Mesenchymal stem cell (in vitro differentiated cells and primary cell): ENCODE measurements around the gene UBR1.

Experiments used
- DNase-seq: peaks from one replicate; pipeline ENCODE4 v3.0.0-alpha.2; 2013
- H2AFZ ChIP-seq: one replicate; pipeline ENCODE4 v1.6.1; 2013; ENCODE audit warnings: low read depth, mild to moderate bottlenecking, control low read depth, inconsistent platforms, low read length, moderate library complexity
- H2AK5ac ChIP-seq: 2 replicates; pipeline ENCODE4 v1.6.1; 2013; ENCODE audit warnings: low read length, moderate library complexity, mild to moderate bottlenecking, inconsistent platforms; ENCODE audit not compliant: severe bottlenecking
- H2BK120ac ChIP-seq: one replicate; pipeline ENCODE4 v1.6.1; 2013; ENCODE audit warnings: low read depth, mild to moderate bottlenecking, inconsistent platforms, low read length, moderate library complexity
- H2BK12ac ChIP-seq, 2 experiments: one replicate each; pipeline ENCODE4 v1.6.1; 2013; ENCODE audit warnings: inconsistent platforms in 2 of 2, low read length in 2 of 2, mild to moderate bottlenecking in 2 of 2, moderate library complexity in 2 of 2, control low read depth in 1 of 2
- H2BK15ac ChIP-seq: one replicate; pipeline ENCODE4 v1.6.1; 2013; ENCODE audit warnings: mild to moderate bottlenecking, low read depth, inconsistent platforms; ENCODE audit not compliant: poor library complexity, severe bottlenecking
- H2BK5ac ChIP-seq: 2 replicates; pipeline ENCODE4 v1.6.1; 2013; ENCODE audit warnings: low read depth, mild to moderate bottlenecking, low read length, control low read depth, inconsistent platforms; ENCODE audit not compliant: poor library complexity, severe bottlenecking
- H3K14ac ChIP-seq, 2 experiments: one replicate each; pipeline ENCODE4 v1.6.1; 2013; ENCODE audit warnings: inconsistent platforms in 2 of 2, low read length in 2 of 2, control low read depth in 1 of 2, mild to moderate bottlenecking in 1 of 2, moderate library complexity in 1 of 2
- H3K18ac ChIP-seq, 2 experiments: one replicate each; pipeline ENCODE4 v1.6.1; 2013; ENCODE audit warnings: inconsistent platforms in 2 of 2, low read length in 2 of 2, control low read depth in 1 of 2, low read depth in 1 of 2, mild to moderate bottlenecking in 1 of 2
- H3K23ac ChIP-seq, 2 experiments: one replicate each; pipeline ENCODE4 v1.6.1; 2013; ENCODE audit warnings: inconsistent platforms in 2 of 2, low read length in 2 of 2, mild to moderate bottlenecking in 2 of 2, moderate library complexity in 2 of 2, control low read depth in 1 of 2
- H3K27ac ChIP-seq: 2 replicates; pipeline ENCODE4 v1.5.1; 2013; ENCODE audit warnings: mild to moderate bottlenecking, moderate library complexity, low read length, control low read depth, inconsistent platforms; ENCODE audit not compliant: poor library complexity, severe bottlenecking
- H3K27me3 ChIP-seq, 2 experiments: 2 replicates each; pipeline versions ENCODE4 v1.6.1 to v1.7.0; 2013; ENCODE audit warnings: low read length in 2 of 2, mild to moderate bottlenecking in 2 of 2, moderate library complexity in 2 of 2, control low read depth in 1 of 2, inconsistent platforms in 1 of 2; ENCODE audit not compliant: control insufficient read depth in 1 of 2, insufficient read depth in 1 of 2
- H3K36me3 ChIP-seq, 2 experiments: 2 replicates each; pipeline versions ENCODE4 v1.6.1 to v1.7.0; 2013; ENCODE audit warnings: low read length in 2 of 2, control low read depth in 1 of 2, inconsistent platforms in 1 of 2, low read depth in 1 of 2, mild to moderate bottlenecking in 1 of 2; ENCODE audit not compliant: insufficient read depth in 2 of 2, control insufficient read depth in 1 of 2
- H3K4ac ChIP-seq, 2 experiments: one replicate each; pipeline ENCODE4 v1.6.1; 2013; ENCODE audit warnings: inconsistent platforms in 2 of 2, low read length in 2 of 2, mild to moderate bottlenecking in 2 of 2, moderate library complexity in 2 of 2, control low read depth in 1 of 2, low read depth in 1 of 2
- H3K4me1 ChIP-seq: 2 replicates; pipeline ENCODE4 v1.6.1; 2013; ENCODE audit warnings: low read depth, low read length, control low read depth; ENCODE audit not compliant: control insufficient read depth, insufficient read depth
- H3K4me2 ChIP-seq: 2 replicates; pipeline ENCODE4 v1.6.1; 2013; ENCODE audit warnings: low read length, mild to moderate bottlenecking, inconsistent platforms; ENCODE audit not compliant: poor library complexity, severe bottlenecking
- H3K4me3 ChIP-seq, 2 experiments: 2 replicates each; pipeline versions ENCODE4 v1.5.1 to v1.7.0; 2013; ENCODE audit warnings: low read length in 2 of 2, mild to moderate bottlenecking in 2 of 2, control low read depth in 1 of 2, low read depth in 1 of 2; ENCODE audit not compliant: insufficient read depth in 1 of 2
- H3K79me1 ChIP-seq: replicated peaks from 2 replicates; pipeline ENCODE4 v1.6.1; 2013; ENCODE audit warnings: mild to moderate bottlenecking, control low read depth, low read length, inconsistent platforms; ENCODE audit not compliant: poor library complexity, severe bottlenecking
- H3K9ac ChIP-seq: 2 replicates; pipeline ENCODE4 v1.7.0; 2013; ENCODE audit warnings: mild to moderate bottlenecking, low read length, moderate library complexity
- H3K9me3 ChIP-seq: 2 replicates; pipeline ENCODE4 v1.7.0; 2013; ENCODE audit warnings: mild to moderate bottlenecking, low read length; ENCODE audit not compliant: control insufficient read depth
- H4K8ac ChIP-seq: one replicate; pipeline ENCODE4 v1.6.1; 2013; ENCODE audit warnings: inconsistent platforms, mild to moderate bottlenecking, low read length, moderate library complexity
- H4K91ac ChIP-seq: one replicate; pipeline ENCODE4 v1.6.1; 2013; ENCODE audit warnings: mild to moderate bottlenecking, low read length, inconsistent platforms
- WGBS: methylation state at CpG from one replicate; pipeline ENCODE4 v1.1.7; 2013; ENCODE audit warnings: mixed read lengths; 5-methylcytosine and 5-hydroxymethylcytosine counted together

The UBR1 gene

GRCh38 chr15:42931702-42932486 is 173.9 kb downstream of the UBR1 start:
- Histone ChIP-seq H3K9me3 (no peaks in the 10 kb centered on the region), H2AFZ (no peak overlapping the region), H4K8ac (no peak overlapping the region), H3K36me3 (no peaks in the 10 kb centered on the region), H3K4me2 (no peak overlapping the region), H3K4ac (no peak overlapping the region), H2BK120ac (no peak overlapping the region), H2BK12ac (no peak overlapping the region), H3K9ac (no peak overlapping the region), H2BK5ac (no peak overlapping the region), H3K4me1 (no peaks in the 10 kb centered on the region), H3K79me1 (no peaks in the 10 kb centered on the region), H4K91ac (no peak overlapping the region), H3K27ac (no peak overlapping the region), H2BK15ac (no peak overlapping the region), H3K4me3 (no peak overlapping the region), H2AK5ac (no peak overlapping the region), H3K14ac (no peak overlapping the region), H3K23ac (no peak overlapping the region), H3K18ac (no peak overlapping the region), H3K27me3 (no peaks in the 10 kb centered on the region)
- whole genome bisulfite sequencing: 78% methylated on average over 6 of the region's 7 CpGs
- no peak for DNase-seq

- Histone ChIP-seq H3K79me1 (no peaks in the 10 kb centered on the region), H3K9ac (no peak overlapping the region), H3K4ac (no peak overlapping the region), H3K27me3 (no peaks in the 10 kb centered on the region), H3K9me3 (no peaks in the 10 kb centered on the region), H3K4me2 (no peak overlapping the region), H2BK12ac (no peak overlapping the region), H2AFZ (no peak overlapping the region), H4K91ac (no peak overlapping the region), H3K4me1 (no peaks in the 10 kb centered on the region), H4K8ac (no peak overlapping the region), H2BK120ac (no peak overlapping the region), H2BK15ac (no peak overlapping the region), H3K36me3 (no peaks in the 10 kb centered on the region), H2BK5ac (no peak overlapping the region), H3K14ac (no peak overlapping the region), H3K23ac (no peak overlapping the region), H3K4me3 (no peak overlapping the region), H3K27ac (no peak overlapping the region), H3K18ac (no peak overlapping the region), H2AK5ac (no peak overlapping the region)
- no peak for DNase-seq
- WGBS: 80% methylated on average over 1 of the region's 2 CpGs
Observed at GRCh38 chr15:42929306-42929848, 176.5 kb downstream of the UBR1 start.

- Histone ChIP-seq H3K9ac (peak overlapping the region; percentile 80), H3K79me1 (peaks cover 1% of the 10 kb centered on the region)
- WGBS: 26% methylated on average over 19 of the region's 19 CpGs
Observed at GRCh38 chr15:42921342-42921731, 184.5 kb downstream of the UBR1 start.

GRCh38 chr15:42920519-42921341 is 185.1 kb downstream of the UBR1 start, which contains the start of gene TTBK2:
TSS of gene TTBK2 (minus strand) at chr15:42920778. CDS start at chr15:42878617, 42,161 bp downstream.
- Histone ChIP-seq H2AFZ (peak within 1 kb of the TSS; percentile 91), H3K14ac (peak within 1 kb of the TSS in 1 of 2 experiments; percentile 77), H4K91ac (no peak within 1 kb of the TSS), H2BK12ac (peak within 1 kb of the TSS in 1 of 2 experiments; percentile 34), H3K27me3 (no peaks in the 10 kb centered on the region), H3K18ac (peak within 1 kb of the TSS in 1 of 2 experiments; percentile 93), H3K4me2 (peak within 1 kb of the TSS; percentile 66), H3K4ac (peak within 1 kb of the TSS; percentile 17 to 65), H3K27ac (peak within 1 kb of the TSS; percentile 44), H3K36me3 (no peaks in the 10 kb centered on the region), H3K4me1 (peaks cover 3% of the 10 kb centered on the region), H3K9me3 (no peaks in the 10 kb centered on the region), H3K9ac (peak within 1 kb of the TSS; percentile 85), H3K4me3 (peak within 1 kb of the TSS; percentile 87 to 90), H3K23ac (peak within 1 kb of the TSS in 1 of 2 experiments; percentile 85), H2BK5ac (peak within 1 kb of the TSS; percentile 66), H2BK120ac (no peak within 1 kb of the TSS), H4K8ac (peak within 1 kb of the TSS; percentile 96), H3K79me1 (peaks cover 2% of the 10 kb centered on the region), H2BK15ac (no peak within 1 kb of the TSS), H2AK5ac (no peak within 1 kb of the TSS)
- WGBS: 1% methylated on average over 70 of the region's 72 CpGs
- DNase-seq: peak; percentile 99

More at GRCh38 chr15:42921342-42921731, 184.5 kb downstream of the UBR1 start:
- H2BK120ac ChIP-seq: no peak overlapping the region
- peak overlapping the region; percentile 96 for H4K8ac ChIP-seq
- H2AK5ac ChIP-seq: no peak overlapping the region
- no peak overlapping the region for H3K4ac ChIP-seq
- H3K27me3 ChIP-seq: no peaks in the 10 kb centered on the region
- no peak overlapping the region for H2BK5ac ChIP-seq
- H2AFZ ChIP-seq: peak overlapping the region; percentile 91
- no peak overlapping the region for H2BK15ac ChIP-seq
- no peaks in the 10 kb centered on the region for H3K9me3 ChIP-seq
- H3K18ac ChIP-seq: peak overlapping the region in 1 of 2 experiments; percentile 25
- peak overlapping the region; percentile 66 for H3K4me2 ChIP-seq
- no peak overlapping the region for H3K14ac ChIP-seq
- H2BK12ac ChIP-seq: peak overlapping the region in 1 of 2 experiments; percentile 7
- DNase-seq: peak; percentile 24
- peaks cover 3% of the 10 kb centered on the region for H3K4me1 ChIP-seq
- H4K91ac ChIP-seq: no peak overlapping the region
- H3K36me3 ChIP-seq: no peaks in the 10 kb centered on the region
- no peak overlapping the region for H3K27ac ChIP-seq
- H3K4me3 ChIP-seq: peak overlapping the region; percentile 39 to 90
- no peak overlapping the region for H3K23ac ChIP-seq
